Panc1 (cell line): Measurements from ENCODE around the gene CD37. TPM values are rescaled to one million over a fixed set of nuclear protein-coding genes. Genes with fewer than 3 reads are reported as not detected.
A peak's percentile ranks its signal among the peaks of the same experiment; 100 is the strongest.

Source experiments
- ATAC-seq: fragments of 200-7000 bp; cut with Tn5 transposase; 2 replicates; pipeline ENCODE4 v1.9.1; 2020; ENCODE audit warnings: mild to moderate bottlenecking, moderate library complexity
- BruUV-seq: library from RNA; stranded (reverse); fragments of 400-500 nt; replicated peaks from 2 replicates; lab custom pipeline; 2021; lab: Mats Ljungman, UMichigan
- CTCF ChIA-PET: fragments of 300-600 bp; sonication (Branson Sonifier 250); formaldehyde crosslinking; loops from one replicate; lab custom pipeline; 2022; ENCODE audit warnings: antibody characterized with exemption; lab: Charles Lee
- POLR2A ChIA-PET: fragments of 300-600 bp; sonication (Branson Sonifier 250); formaldehyde crosslinking; loops from one replicate; lab custom pipeline; 2022; ENCODE audit warnings: antibody characterized with exemption; lab: Charles Lee
- DNase-seq: peaks from one replicate; pipeline ENCODE4 v3.0.0-alpha.2; 2010; ENCODE audit warnings: low read depth, low spot score
- H3K27ac ChIP-seq: 2 replicates; pipeline ENCODE4 v1.5.1; 2011; ENCODE audit warnings: mild to moderate bottlenecking, low read length, inconsistent platforms
- H3K27me3 ChIP-seq: fragments of 200-500 bp; sonication (Bioruptor generic); 2 replicates; pipeline ENCODE4 v1.6.0; 2014; ENCODE audit warnings: low read length, inconsistent platforms; ENCODE audit not compliant: control insufficient read depth, insufficient read depth
- H3K36me3 ChIP-seq: fragments of 200-500 bp; sonication (Bioruptor generic); 2 replicates; pipeline ENCODE4 v1.5.1; 2014; ENCODE audit warnings: inconsistent platforms, mild to moderate bottlenecking, low read length, moderate library complexity; ENCODE audit not compliant: control insufficient read depth, insufficient read depth
- H3K4me1 ChIP-seq: 2 replicates; pipeline ENCODE4 v1.5.1; 2011; ENCODE audit warnings: inconsistent platforms, mild to moderate bottlenecking, low read length, moderate library complexity; ENCODE audit not compliant: control insufficient read depth, insufficient read depth
- H3K4me3 ChIP-seq, 2 experiments: 2 replicates each; pipeline ENCODE4 v1.5.1; 2011 to 2012; ENCODE audit warnings: low read depth in 2 of 2, low read length in 2 of 2, mild to moderate bottlenecking in 2 of 2, inconsistent platforms in 1 of 2, moderate library complexity in 1 of 2
- H3K9me3 ChIP-seq: fragments of 200-500 bp; sonication (Bioruptor generic); 2 replicates; pipeline ENCODE4 v1.5.1; 2014; ENCODE audit warnings: low read depth, mild to moderate bottlenecking, inconsistent platforms, low read length, moderate library complexity; ENCODE audit not compliant: control insufficient read depth, insufficient read depth
- CTCF ChIP-seq: fragments of 450-650 bp; IDR thresholded peaks from 2 replicates; pipeline ENCODE4 v1.5.1; 2017; ENCODE audit warnings: mild to moderate bottlenecking
- POLR2AphosphoS5 ChIP-seq: IDR thresholded peaks from 2 replicates; pipeline ENCODE4 v1.6.1; 2012; ENCODE audit warnings: mild to moderate bottlenecking, low read depth, low read length, moderate library complexity
- SIN3A ChIP-seq: IDR thresholded peaks from 2 replicates; pipeline ENCODE4 v1.6.1; 2012; ENCODE audit warnings: low read depth, mild to moderate bottlenecking, low read length, moderate library complexity, borderline replicate concordance; ENCODE audit not compliant: insufficient read depth
- TCF7L2 ChIP-seq: IDR thresholded peaks from 2 replicates; pipeline ENCODE4 v1.6.1; 2011; ENCODE audit warnings: mild to moderate bottlenecking, low read depth, low read length, inconsistent platforms
- in situ Hi-C: cut with HindIII; loops from 2 replicates; pipeline ENCODE4 v1.10.0; 2016; ENCODE audit warnings: low sequenced_read_pairs, low pct_unique_long_range_greater_than_20kb
- intact Hi-C: fragments of 100-400 bp; cut with micrococcal nuclease; formaldehyde crosslinking; loops from one replicate; pipeline ENCODE4 v1.10.0; 2022; ENCODE audit not compliant: unreplicated experiment
- total RNA-seq: library from RNA; stranded (reverse); gene quantifications from one replicate; pipeline ENCODE4 v1.2.1, GENCODE V29; 2021; ENCODE audit not compliant: unreplicated experiment
- TF ChIP-seq, protein P1 (sequence below), 2 experiments: IDR thresholded peaks; 2 replicates each; pipeline ENCODE4 v1.6.1; 2011 to 2012; ENCODE audit warnings: low read depth in 2 of 2, control low read depth in 1 of 2, low read length in 1 of 2, mild to moderate bottlenecking in 1 of 2, moderate library complexity in 1 of 2; ENCODE audit not compliant: insufficient read depth in 1 of 2

CD37 gene
- total RNA-seq, 1 experiment from 2014 or later: 0.33 TPM

GRCh38 chr19:49301165-49301865, 33.9 kb upstream of the CD37 start:
- CTCF ChIA-PET: no interaction called here
- ATAC-seq: peak; percentile 96

GRCh38 chr19:49301866-49302252, 33.3 kb upstream of the CD37 start:
- DNase-seq: no peak
- Histone ChIP-seq H3K9me3 (no peaks in the 10 kb centered on the region), H3K27me3 (no peaks in the 10 kb centered on the region), H3K4me1 (no peaks in the 10 kb centered on the region; the same call in 1 of the 2 replicates), H3K36me3 (no peaks in the 10 kb centered on the region), H3K27ac (no peak overlapping the region), H3K4me3 (no peak overlapping the region)
- in situ Hi-C loops (no loop called here), intact Hi-C loops (no loop called here)
- ChIA-PET CTCF (no interaction called here), POLR2A (no interaction called here)
- TF ChIP-seq, protein P1, sequence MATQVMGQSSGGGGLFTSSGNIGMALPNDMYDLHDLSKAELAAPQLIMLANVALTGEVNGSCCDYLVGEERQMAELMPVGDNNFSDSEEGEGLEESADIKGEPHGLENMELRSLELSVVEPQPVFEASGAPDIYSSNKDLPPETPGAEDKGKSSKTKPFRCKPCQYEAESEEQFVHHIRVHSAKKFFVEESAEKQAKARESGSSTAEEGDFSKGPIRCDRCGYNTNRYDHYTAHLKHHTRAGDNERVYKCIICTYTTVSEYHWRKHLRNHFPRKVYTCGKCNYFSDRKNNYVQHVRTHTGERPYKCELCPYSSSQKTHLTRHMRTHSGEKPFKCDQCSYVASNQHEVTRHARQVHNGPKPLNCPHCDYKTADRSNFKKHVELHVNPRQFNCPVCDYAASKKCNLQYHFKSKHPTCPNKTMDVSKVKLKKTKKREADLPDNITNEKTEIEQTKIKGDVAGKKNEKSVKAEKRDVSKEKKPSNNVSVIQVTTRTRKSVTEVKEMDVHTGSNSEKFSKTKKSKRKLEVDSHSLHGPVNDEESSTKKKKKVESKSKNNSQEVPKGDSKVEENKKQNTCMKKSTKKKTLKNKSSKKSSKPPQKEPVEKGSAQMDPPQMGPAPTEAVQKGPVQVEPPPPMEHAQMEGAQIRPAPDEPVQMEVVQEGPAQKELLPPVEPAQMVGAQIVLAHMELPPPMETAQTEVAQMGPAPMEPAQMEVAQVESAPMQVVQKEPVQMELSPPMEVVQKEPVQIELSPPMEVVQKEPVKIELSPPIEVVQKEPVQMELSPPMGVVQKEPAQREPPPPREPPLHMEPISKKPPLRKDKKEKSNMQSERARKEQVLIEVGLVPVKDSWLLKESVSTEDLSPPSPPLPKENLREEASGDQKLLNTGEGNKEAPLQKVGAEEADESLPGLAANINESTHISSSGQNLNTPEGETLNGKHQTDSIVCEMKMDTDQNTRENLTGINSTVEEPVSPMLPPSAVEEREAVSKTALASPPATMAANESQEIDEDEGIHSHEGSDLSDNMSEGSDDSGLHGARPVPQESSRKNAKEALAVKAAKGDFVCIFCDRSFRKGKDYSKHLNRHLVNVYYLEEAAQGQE (IDR thresholded peaks at IDR 0.05; ENCODE audit: insufficient read depth in 1 of 2, low read depth in 2 of 2, low read length in 1 of 2): no peak
- TF ChIP-seq SIN3A: no peak
- no peak for TF ChIP-seq TCF7L2
- TF ChIP-seq POLR2AphosphoS5: no peak
- no peak for TF ChIP-seq CTCF
- no TSS peak for BruUV-seq
- ATAC-seq: peak; percentile 45

More at GRCh38 chr19:49301165-49301865, 33.9 kb upstream of the CD37 start:
- Histone ChIP-seq H3K9me3 (no peaks in the 10 kb centered on the region), H3K27ac (no peak overlapping the region), H3K4me3 (no peak overlapping the region), H3K27me3 (no peaks in the 10 kb centered on the region), H3K36me3 (no peaks in the 10 kb centered on the region), H3K4me1 (no peaks in the 10 kb centered on the region; the same call in 1 of the 2 replicates)
- in situ Hi-C loops: no loop called here
- intact Hi-C loops: no loop called here
- peak; percentile 38 for DNase-seq
- POLR2A ChIA-PET: no interaction called here
- TF ChIP-seq POLR2AphosphoS5 (no peak), CTCF (peak; percentile 90)
- TF ChIP-seq, protein P1 (IDR thresholded peaks at IDR 0.05; ENCODE audit: insufficient read depth in 1 of 2, low read depth in 2 of 2, low read length in 1 of 2): no peak
- BruUV-seq: no TSS peak
